Spleen (tissue), 11 donors: ENCODE results near the gene MZT2B. TPM values are rescaled to one million over a fixed set of nuclear protein-coding genes. Genes with fewer than 3 reads are reported as not detected.
A peak's percentile ranks its signal among the peaks of the same experiment; 100 is the strongest.
"Not testable (repeated sequence)": the region's sequence is repeated elsewhere in the genome, so short reads cannot be mapped to it uniquely, and the experiment has no call there.

Experiments
- DNase-seq: peaks from one replicate; pipeline ENCODE4 v3.0.0-alpha.2; 2020
- H3K27ac ChIP-seq, 8 donors: fragments of 200-600 bp; sonication (generic) in 7 of 8; 1 replicate in 4 of 8; 2 replicates in 4 of 8; pipeline versions ENCODE4 v1.5.0 to v1.8.0; 2016 to 2021; ENCODE audit warnings: inconsistent platforms in 4 of 8, mild to moderate bottlenecking in 4 of 8, moderate library complexity in 1 of 8
- H3K27me3 ChIP-seq, 7 donors: fragments of 200-600 bp; sonication (generic) in 6 of 7; replicated peaks in 1 of 7; 1 replicate in 4 of 7; 2 replicates in 3 of 7; pipeline versions ENCODE4 v1.5.0 to v1.8.0; 2016 to 2021; ENCODE audit warnings: inconsistent platforms in 3 of 7, mild to moderate bottlenecking in 1 of 7
- H3K36me3 ChIP-seq, 6 donors: fragments of 200-600 bp; sonication (generic) in 5 of 6; 1 replicate in 4 of 6; 2 replicates in 2 of 6; pipeline versions ENCODE4 v1.5.0 to v1.8.0; 2016 to 2021; ENCODE audit warnings: inconsistent platforms in 2 of 6
- H3K4me1 ChIP-seq, 6 donors: fragments of 200-600 bp; sonication (generic) in 5 of 6; 1 replicate in 3 of 6; 2 replicates in 3 of 6; pipeline versions ENCODE4 v1.5.0 to v1.8.0; 2016 to 2021; ENCODE audit warnings: inconsistent platforms in 3 of 6
- H3K4me3 ChIP-seq, 8 donors: fragments of 200-600 bp; sonication (generic) in 7 of 8; 1 replicate in 4 of 8; 2 replicates in 4 of 8; pipeline versions ENCODE4 v1.5.0 to v1.8.0; 2016 to 2021; ENCODE audit warnings: inconsistent platforms in 4 of 8, mild to moderate bottlenecking in 4 of 8, moderate library complexity in 2 of 8
- H3K9me3 ChIP-seq, 8 donors: fragments of 200-600 bp; sonication (generic) in 7 of 8; 1 replicate in 4 of 8; 2 replicates in 4 of 8; pipeline versions ENCODE4 v1.5.0 to v1.8.0; 2016 to 2021; ENCODE audit warnings: inconsistent platforms in 4 of 8
- POLR2A ChIP-seq, 3 donors: fragments of 450-650 bp; IDR thresholded peaks; one replicate each; pipeline ENCODE4 v1.5.1; 2017; ENCODE audit warnings: antibody characterized with exemption in 3 of 3, mild to moderate bottlenecking in 1 of 3
- POLR2AphosphoS5 ChIP-seq, 3 donors: sonication (generic); formaldehyde crosslinking; IDR thresholded peaks; one replicate each; pipeline ENCODE4 v1.5.1; 2017; ENCODE audit warnings: antibody characterized with exemption in 3 of 3
- WGBS, 5 donors: extraction: QIAGEN DNeasy Blood & Tissue Kit in 3 of 5; methylation state at CpG; one replicate each; pipeline versions ENCODE4 v1.1.5 to v1.1.7; 2013 to 2018; 5-methylcytosine and 5-hydroxymethylcytosine counted together
- intact Hi-C: fragments of 100-400 bp; cut with DNase I; formaldehyde crosslinking; loops from one replicate; pipeline ENCODE4 v1.15.0; 2023; ENCODE audit warnings: low total_unique reads
- polyA plus RNA-seq, 3 donors: library from polyadenylated mRNA; stranded (reverse); fragments of 200-250 nt; gene quantifications; one replicate each; pipeline ENCODE4 v1.2.1, GENCODE V29; 2013
- total RNA-seq, 7 donors: library from RNA; depleted of rRNA in 3 of 7; stranded (reverse); fragments of >200 nt in 3 of 7; fragmentation: NEBNext Ultra II Directional in 4 of 7; extraction: Animal tissue kit (Norgen Biotek cat#: 25700) in 4 of 7; gene quantifications; one replicate each; pipeline versions ENCODE4 v1.1.0 to v1.2.1, GENCODE V29; 2016 to 2021
- TF ChIP-seq, protein P1 (sequence below), 11 experiments: fragments of 200-600 bp in 7 of 11; fragments of 450-650 bp in 4 of 11; sonication (generic) in 4 of 11; IDR thresholded peaks in 8 of 11; conservative IDR thresholded peaks in 3 of 11; 1 replicate in 7 of 11; 2 replicates in 4 of 11; pipeline versions ENCODE4 v1.4.0 to v1.8.0; 2016 to 2021; ENCODE audit warnings: antibody characterized with exemption in 11 of 11, inconsistent platforms in 4 of 11, mild to moderate bottlenecking in 1 of 11
- donor health status: healthy with polysubstance abuse.
- donor health status: DM: no; HTN: no; CAD: no; lungs with moderate emphysema.
- donor health status: DM: no; HTN: no; CAD: no.
- donor health status: Bipolar disorder and iron deficiency.
- donor health status: healthy.
- donor health status: DM: no; HTN: no; CAD: no.
- donor health status: DM: yes; HTN: yes; CAD: no.

Gene MZT2B
- total and polyA plus RNA-seq, 10 donors: 37.9 to 308 (median 120) TPM

DNA sequence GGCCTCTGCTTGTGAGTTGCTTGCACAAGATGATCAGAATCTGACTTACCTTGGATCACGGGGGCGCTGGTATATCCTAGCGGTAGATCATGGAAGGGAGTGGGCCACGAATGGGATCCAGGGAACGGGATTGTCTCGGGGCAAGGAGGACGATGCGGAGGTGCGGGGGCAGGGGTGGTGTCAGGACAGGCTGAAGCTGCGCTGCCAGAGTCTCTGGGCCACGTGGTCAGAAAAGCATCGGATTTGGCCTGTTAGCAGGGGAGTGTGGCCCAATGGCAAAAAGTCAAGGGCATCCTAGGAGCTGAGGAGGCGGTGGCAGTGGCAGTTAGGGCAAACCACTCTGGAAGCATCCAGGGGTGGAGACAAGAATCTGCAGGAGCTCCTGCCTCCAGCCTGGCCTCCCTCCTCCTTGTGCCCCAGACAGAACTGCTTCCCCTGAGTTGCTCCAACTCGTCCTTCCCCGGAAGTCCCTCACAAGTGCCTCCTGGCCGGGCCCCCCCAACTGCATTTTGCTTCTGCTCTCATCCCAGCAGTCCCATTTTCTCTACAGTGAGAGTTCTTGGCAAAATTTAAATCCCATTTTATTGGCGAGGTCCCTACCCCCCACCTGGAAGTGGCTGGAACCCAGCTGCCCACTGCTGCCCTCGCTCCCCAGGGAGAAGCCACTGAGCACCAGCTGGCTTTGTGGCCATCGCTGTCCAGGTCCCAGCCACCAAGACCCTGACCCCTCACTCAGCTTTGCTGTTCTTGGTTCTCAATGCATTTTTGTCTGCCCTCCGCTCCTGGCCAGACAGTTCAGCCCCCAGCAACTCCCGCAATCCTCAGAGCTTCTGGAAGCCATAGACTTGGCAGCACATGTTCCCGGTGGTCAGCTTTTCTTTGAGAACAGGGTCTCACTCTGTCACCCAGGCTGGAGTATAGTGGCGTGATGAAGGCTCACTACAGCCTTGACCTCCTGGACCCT, 31.6 kb upstream of the MZT2B start:
- DNase-seq: peak; percentile 67
- H3K9me3 ChIP-seq: no peaks in the 10 kb centered on the region
- intact Hi-C loops: no loop called here
- H3K27ac ChIP-seq: no peak overlapping the region
- H3K36me3 ChIP-seq: peaks cover 0 to 47% (median 32%) of the 10 kb centered on the region in 6 donors
- 89 to 97% (median 91%) methylated on average over 23 of the region's 23 CpGs for WGBS, 5 donors
- no peak overlapping the region for H3K4me3 ChIP-seq
- H3K4me1 ChIP-seq: peaks cover 0 to under 1% (median 0%) of the 10 kb centered on the region in 6 donors
- peaks cover 0 to 2% (median 0%) of the 10 kb centered on the region in 7 donors for H3K27me3 ChIP-seq
- TF ChIP-seq, protein P1, sequence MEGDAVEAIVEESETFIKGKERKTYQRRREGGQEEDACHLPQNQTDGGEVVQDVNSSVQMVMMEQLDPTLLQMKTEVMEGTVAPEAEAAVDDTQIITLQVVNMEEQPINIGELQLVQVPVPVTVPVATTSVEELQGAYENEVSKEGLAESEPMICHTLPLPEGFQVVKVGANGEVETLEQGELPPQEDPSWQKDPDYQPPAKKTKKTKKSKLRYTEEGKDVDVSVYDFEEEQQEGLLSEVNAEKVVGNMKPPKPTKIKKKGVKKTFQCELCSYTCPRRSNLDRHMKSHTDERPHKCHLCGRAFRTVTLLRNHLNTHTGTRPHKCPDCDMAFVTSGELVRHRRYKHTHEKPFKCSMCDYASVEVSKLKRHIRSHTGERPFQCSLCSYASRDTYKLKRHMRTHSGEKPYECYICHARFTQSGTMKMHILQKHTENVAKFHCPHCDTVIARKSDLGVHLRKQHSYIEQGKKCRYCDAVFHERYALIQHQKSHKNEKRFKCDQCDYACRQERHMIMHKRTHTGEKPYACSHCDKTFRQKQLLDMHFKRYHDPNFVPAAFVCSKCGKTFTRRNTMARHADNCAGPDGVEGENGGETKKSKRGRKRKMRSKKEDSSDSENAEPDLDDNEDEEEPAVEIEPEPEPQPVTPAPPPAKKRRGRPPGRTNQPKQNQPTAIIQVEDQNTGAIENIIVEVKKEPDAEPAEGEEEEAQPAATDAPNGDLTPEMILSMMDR (IDR thresholded peaks at IDR 0.05 in 8 of 11, conservative IDR thresholded peaks at IDR 0.05 in 3 of 11): no peak

GRCh38 chr2:130151145-130151512, 30.9 kb upstream of the MZT2B start:
- H3K36me3 ChIP-seq: peaks cover 0 to 53% (median 32%) of the 10 kb centered on the region in 6 donors
- 67 to 73% (median 72%) methylated on average over 4 to 5 of the region's 5 CpGs for WGBS, 5 donors
- H3K27ac ChIP-seq, intact Hi-C loops, H3K4me3 ChIP-seq, H3K27me3 ChIP-seq, H3K4me1 ChIP-seq, H3K9me3 ChIP-seq: not testable (repeated sequence)
- DNase-seq: peak; percentile 45

DNA sequence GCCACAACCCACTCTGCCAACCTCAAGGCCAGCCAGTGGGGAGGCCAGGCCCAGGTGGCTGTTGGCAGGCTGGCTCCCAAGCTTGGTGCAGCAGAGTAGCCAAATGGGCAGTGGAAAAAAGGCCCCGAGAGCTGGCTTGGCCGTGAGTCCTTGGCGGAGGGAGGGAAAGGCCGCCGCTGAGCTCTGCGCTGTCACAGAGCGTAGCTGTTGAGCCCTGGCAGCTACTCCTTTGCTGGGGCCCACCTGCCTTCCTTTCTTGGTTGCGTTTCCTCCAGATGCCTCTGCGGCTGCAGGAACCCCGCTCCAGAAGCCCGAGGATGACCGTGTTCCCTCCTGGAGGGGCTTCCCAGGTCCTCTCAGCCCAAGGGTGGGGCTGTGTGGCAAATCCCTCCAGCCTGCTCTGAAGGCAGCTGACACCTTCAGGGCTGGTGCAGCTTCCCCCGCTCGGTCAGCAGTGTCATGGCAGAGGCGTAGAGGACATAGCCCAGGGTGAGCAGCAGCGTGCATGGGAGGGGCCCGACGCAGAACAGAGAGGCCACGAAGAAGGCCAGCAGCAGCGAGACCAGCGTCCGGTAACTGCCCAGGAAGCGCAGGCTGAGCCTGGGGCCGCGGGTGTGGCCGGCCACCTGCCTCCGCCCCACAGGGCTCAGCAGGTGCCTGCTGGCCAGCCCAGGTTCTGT, 29.8 kb upstream of the MZT2B start:
- H3K4me1 ChIP-seq: peaks cover 0 to 10% (median 2%) of the 10 kb centered on the region in 6 donors
- H3K27ac ChIP-seq, H3K27me3 ChIP-seq, intact Hi-C loops, H3K9me3 ChIP-seq, H3K4me3 ChIP-seq: not testable (repeated sequence)
- 94 to 97% (median 95%) methylated on average over 15 to 27 of the region's 27 CpGs for WGBS, 5 donors
- H3K36me3 ChIP-seq: peaks cover 0 to 62% (median 33%) of the 10 kb centered on the region in 6 donors
- DNase-seq: peak; percentile 53

GRCh38 chr2:130152816-130153595, 29.1 kb upstream of the MZT2B start:
- Histone ChIP-seq H3K36me3 (peaks cover 0 to 70% (median 35%) of the 10 kb centered on the region in 6 donors), H3K9me3 (no peaks in the 10 kb centered on the region), H3K27ac (no peak overlapping the region), H3K4me1 (peaks cover 0 to 18% (median 6%) of the 10 kb centered on the region in 6 donors), H3K27me3 (no peaks in the 10 kb centered on the region), H3K4me3 (no peak overlapping the region)
- WGBS, 5 donors: 89 to 96% (median 94%) methylated on average over 21 to 25 of the region's 25 CpGs
- intact Hi-C loops: no loop called here
- peak; percentile 61 for DNase-seq
- no peak for TF ChIP-seq POLR2AphosphoS5 (IDR thresholded peaks at IDR 0.05)
- TF ChIP-seq, protein P1 (IDR thresholded peaks at IDR 0.05 in 8 of 11, conservative IDR thresholded peaks at IDR 0.05 in 3 of 11): no peak
- TF ChIP-seq POLR2A (IDR thresholded peaks at IDR 0.05): no peak

GRCh38 chr2:130153721-130154422, 28.2 kb upstream of the MZT2B start:
- Histone ChIP-seq H3K4me1 (peaks cover 0 to 26% (median 10%) of the 10 kb centered on the region in 6 donors), H3K36me3 (peaks cover 0 to 78% (median 35%) of the 10 kb centered on the region in 6 donors)
- intact Hi-C loops, H3K9me3 ChIP-seq, H3K27me3 ChIP-seq, H3K4me3 ChIP-seq, H3K27ac ChIP-seq: not testable (repeated sequence)
- DNase-seq: peak; percentile 48
- WGBS, 5 donors: 91 to 96% (median 94%) methylated on average over 15 to 23 of the region's 23 CpGs

GRCh38 chr2:130154423-130154770, 27.7 kb upstream of the MZT2B start:
- H3K4me3 ChIP-seq, H3K27ac ChIP-seq, H3K9me3 ChIP-seq, intact Hi-C loops, H3K27me3 ChIP-seq: not testable (repeated sequence)
- Histone ChIP-seq H3K4me1 (peaks cover 0 to 31% (median 10%) of the 10 kb centered on the region in 6 donors), H3K36me3 (peaks cover 0 to 83% (median 37%) of the 10 kb centered on the region in 6 donors)
- WGBS, 5 donors: 90 to 100% (median 94%) methylated on average over 3 to 8 of the region's 8 CpGs
- peak; percentile 53 for DNase-seq
